ENCODE measurements around the gene WIPF1. TPM values are rescaled to one million over a fixed set of nuclear protein-coding genes. Genes with fewer than 3 reads are reported as not detected.

WIPF1 gene
- total RNA-seq, 1 donor from 2014 or later: 20.6 TPM

GRCh38 chr2:174602745-174603144, 5.1 kb upstream of the WIPF1 start:
- Mint-ChIP-seq H3K4me3 (no peak overlapping the region), H3K36me3 (peaks cover 2% of the 10 kb centered on the region), H3K9me3 (peaks cover 11% of the 10 kb centered on the region), H3K27ac (peak overlapping the region; percentile 19), H3K4me1 (peaks cover 36% of the 10 kb centered on the region), H3K27me3 (ENCODE audit: low read depth) (no peaks in the 10 kb centered on the region)
- no peak for TF ChIP-seq CTCF (IDR thresholded peaks at IDR 0.05; ENCODE audit: unreplicated experiment)
- DNase-seq (ENCODE audit: low spot score in 2 of 2, unreplicated experiment in 2 of 2): no peak

- H3K4me3 Mint-ChIP-seq: no peak overlapping the region
- no peak for DNase-seq (ENCODE audit: low spot score in 2 of 2, unreplicated experiment in 2 of 2)
- peaks cover 31% of the 10 kb centered on the region for H3K4me1 Mint-ChIP-seq
- peaks cover 11% of the 10 kb centered on the region for H3K9me3 Mint-ChIP-seq
- no peaks in the 10 kb centered on the region for H3K27me3 Mint-ChIP-seq (ENCODE audit: low read depth)
- no peak for TF ChIP-seq CTCF (IDR thresholded peaks at IDR 0.05; ENCODE audit: unreplicated experiment)
- no peak overlapping the region for H3K27ac Mint-ChIP-seq
- H3K36me3 Mint-ChIP-seq: peaks cover 2% of the 10 kb centered on the region
Observed at GRCh38 chr2:174600349-174600748, 2.7 kb upstream of the WIPF1 start.

GRCh38 chr2:174599310-174599921, 1.8 kb upstream of the WIPF1 start:
- Mint-ChIP-seq H3K9me3 (peaks cover 11% of the 10 kb centered on the region), H3K36me3 (peaks cover 2% of the 10 kb centered on the region), H3K27ac (no peak overlapping the region), H3K27me3 (ENCODE audit: low read depth) (no peaks in the 10 kb centered on the region), H3K4me1 (peaks cover 36% of the 10 kb centered on the region), H3K4me3 (no peak overlapping the region)
- DNase-seq (ENCODE audit: low spot score in 2 of 2, unreplicated experiment in 2 of 2): no peak
- TF ChIP-seq CTCF (IDR thresholded peaks at IDR 0.05; ENCODE audit: unreplicated experiment): no peak

GRCh38 chr2:174597009-174597344, 627 bp downstream of the WIPF1 start:
- peaks cover 2% of the 10 kb centered on the region for H3K36me3 Mint-ChIP-seq
- H3K4me3 Mint-ChIP-seq: no peak overlapping the region
- peaks cover 11% of the 10 kb centered on the region for H3K9me3 Mint-ChIP-seq
- H3K4me1 Mint-ChIP-seq: peaks cover 37% of the 10 kb centered on the region
- no peaks in the 10 kb centered on the region for H3K27me3 Mint-ChIP-seq (ENCODE audit: low read depth)
- no peak for TF ChIP-seq CTCF (IDR thresholded peaks at IDR 0.05; ENCODE audit: unreplicated experiment)
- H3K27ac Mint-ChIP-seq: no peak overlapping the region
- no peak for DNase-seq (ENCODE audit: low spot score in 2 of 2, unreplicated experiment in 2 of 2)

- H3K4me1 Mint-ChIP-seq: peaks cover 28% of the 10 kb centered on the region
- no peak for DNase-seq (ENCODE audit: low spot score in 2 of 2, unreplicated experiment in 2 of 2)
Observed at GRCh38 chr2:174595891-174596397, 1.7 kb downstream of the WIPF1 start.

More at GRCh38 chr2:174595891-174596397, 1.7 kb downstream of the WIPF1 start:
- Mint-ChIP-seq H3K36me3 (peaks cover 2% of the 10 kb centered on the region), H3K4me3 (no peak overlapping the region), H3K9me3 (peaks cover 11% of the 10 kb centered on the region), H3K27me3 (ENCODE audit: low read depth) (no peaks in the 10 kb centered on the region), H3K27ac (peak overlapping the region; percentile 48)
- TF ChIP-seq CTCF (IDR thresholded peaks at IDR 0.05; ENCODE audit: unreplicated experiment): no peak

Measured in mesothelial cell of epicardium (in vitro differentiated cells).